HepG2 (cell line): ENCODE results near the gene TFDP1. TPM values are rescaled to one million over a fixed set of nuclear protein-coding genes. Genes with fewer than 3 reads are reported as not detected.

Source experiments
- ATF1 ChIP-seq: IDR thresholded peaks from 2 replicates; pipeline ENCODE4 v1.6.1; 2016; ENCODE audit warnings: mild to moderate bottlenecking, control low read depth
- EP300 ChIP-seq, 3 experiments: sonication (generic) in 1 of 3; formaldehyde crosslinking in 1 of 3; IDR thresholded peaks; 2 replicates each; pipeline versions ENCODE4 v1.5.1 to v1.6.1; 2011 to 2020; ENCODE audit warnings: low read depth in 2 of 3, low read length in 2 of 3, borderline replicate concordance in 1 of 3, improper control_type of control experiment in 1 of 3, mild to moderate bottlenecking in 1 of 3, missing genetic modification reagents in 1 of 3, moderate library complexity in 1 of 3
- MTF2 ChIP-seq: sonication (generic); formaldehyde crosslinking; IDR thresholded peaks from 2 replicates; pipeline ENCODE4 v1.5.0; 2020; ENCODE audit warnings: missing genetic modification reagents, borderline replicate concordance
- SP2 ChIP-seq: sonication (generic); formaldehyde crosslinking; IDR thresholded peaks from 2 replicates; pipeline ENCODE4 v1.5.1; 2020; ENCODE audit warnings: mild to moderate bottlenecking, missing genetic modification reagents
- ZBTB4 ChIP-seq: sonication (generic); formaldehyde crosslinking; IDR thresholded peaks from 2 replicates; pipeline ENCODE4 v1.4.0; 2020; ENCODE audit warnings: missing genetic modification reagents, mild to moderate bottlenecking, borderline replicate concordance
- ZNF24 ChIP-seq: fragments of 450-650 bp; IDR thresholded peaks from 2 replicates; pipeline ENCODE4 v1.6.1; 2017; ENCODE audit warnings: antibody characterized with exemption, mild to moderate bottlenecking
- ZNF362 ChIP-seq: sonication (generic); formaldehyde crosslinking; IDR thresholded peaks from 2 replicates; pipeline ENCODE4 v1.4.0; 2020; ENCODE audit warnings: missing genetic modification reagents, mild to moderate bottlenecking, borderline replicate concordance
- ZNF563 ChIP-seq: sonication (generic); formaldehyde crosslinking; IDR thresholded peaks from 2 replicates; pipeline ENCODE4 v1.8.0; 2022; ENCODE audit warnings: mild to moderate bottlenecking, moderate library complexity, missing genetic modification reagents
- polyA plus RNA-seq, 8 experiments: library from polyadenylated mRNA; depleted of rRNA in 3 of 8; stranded (reverse) in 7 of 8; unstranded in 1 of 8; fragments of >200 nt; fragmentation: Illumina TruSeq in 4 of 8; extraction: Trizol in 4 of 8; gene quantifications; 2 replicates each; pipeline versions ENCODE4 v1.2.1 to v1.2.3, GENCODE V29; 2011 to 2016; ENCODE audit warnings: low read depth in 4 of 8, missing spikeins in 1 of 8, mixed read lengths in 1 of 8; ENCODE audit not compliant: insufficient read depth in 1 of 8
- total RNA-seq, 5 experiments: library from RNA; depleted of rRNA; stranded (reverse); fragments of >200 nt; fragmentation: Illumina TruSeq; extraction: Trizol; gene quantifications; 2 replicates each; pipeline ENCODE4 v1.2.3, GENCODE V29; 2016; ENCODE audit warnings: low read depth in 1 of 5

Gene TFDP1
- total and polyA plus RNA-seq, 2 of the 13 experiments (the other 11 are each of a cell fraction or from before 2014, with no cell fraction given): 38.0 to 84.2 TPM

GRCh38 chr13:113582841-113583631 lies 1.5 kb upstream of the TFDP1 start (continued):
- TF ChIP-seq ZNF362 (CRISPR knock-in tag): no peak
- no peak; the same call in 1 of the 2 replicates for TF ChIP-seq ZNF563 (CRISPR knock-in tag)
- TF ChIP-seq ZNF24: no peak
- no peak for TF ChIP-seq MTF2 (CRISPR knock-in tag)
- no peak for TF ChIP-seq ZBTB4 (CRISPR knock-in tag)
- no peak for TF ChIP-seq EP300 (IDR thresholded peaks at IDR 0.05; ENCODE audit: low read depth in 2 of 2, low read length in 2 of 2)
- TF ChIP-seq EP300 (CRISPR knock-in tag; IDR thresholded peaks at IDR 0.05; ENCODE audit: borderline replicate concordance): no peak
- TF ChIP-seq SP2 (CRISPR knock-in tag): no peak
- TF ChIP-seq ATF1: no peak
- TF ChIP-seq, all 625 proteins: peak for 77
